NCI-H510A (cell line): ENCODE data around the gene TNFRSF4.

Experiments used
- DNase-seq: peaks from one replicate; lab custom pipeline; 2025; lab: John Stamatoyannopoulos, UW

TNFRSF4 gene

GRCh38 chr1:1182491-1183220 is 31.3 kb downstream of the TNFRSF4 start:
- DNase-seq, result no peak

- DNase-seq, result no peak
Observed at GRCh38 chr1:1181938-1182410, 32.0 kb downstream of the TNFRSF4 start.

- no peak for DNase-seq
Observed at GRCh38 chr1:1181129-1181937, 32.6 kb downstream of the TNFRSF4 start.

- peak; percentile 37 for DNase-seq
Observed at GRCh38 chr1:1179983-1180861, 33.7 kb downstream of the TNFRSF4 start.

- DNase-seq, result no peak
Observed at GRCh38 chr1:1179346-1179982, 34.5 kb downstream of the TNFRSF4 start.

- DNase-seq, result no peak
Observed at GRCh38 chr1:1178794-1179331, 35.1 kb downstream of the TNFRSF4 start.

- DNase-seq, result no peak
Observed at GRCh38 chr1:1177452-1178206, 36.3 kb downstream of the TNFRSF4 start.

- no peak for DNase-seq
Observed at GRCh38 chr1:1176931-1177330, 37.0 kb downstream of the TNFRSF4 start.

- peak; percentile 73 for DNase-seq
Observed at GRCh38 chr1:1176063-1176761, 37.7 kb downstream of the TNFRSF4 start.

GRCh38 chr1:1175221-1176062 is 38.5 kb downstream of the TNFRSF4 start:
- peak; percentile 76 for DNase-seq

GRCh38 chr1:1173793-1174415 is 40.0 kb downstream of the TNFRSF4 start, which contains the start of gene TTLL10:
TTLL10 (plus strand) TSS chr1:1173880; CDS start chr1:1179216, 5,336 bp downstream.
- no peak for DNase-seq

GRCh38 chr1:1173061-1173792 is 40.7 kb downstream of the TNFRSF4 start:
- DNase-seq, result no peak

- no peak for DNase-seq
Observed at GRCh38 chr1:1171546-1172340, 42.2 kb downstream of the TNFRSF4 start.

GRCh38 chr1:1171161-1171545 is 42.8 kb downstream of the TNFRSF4 start:
- DNase-seq, result no peak

- no peak for DNase-seq
Observed at GRCh38 chr1:1170215-1171091, 43.5 kb downstream of the TNFRSF4 start.
